HepG2 (cell line): ENCODE measurements around the gene STAT6. TPM values are rescaled to one million over a fixed set of nuclear protein-coding genes. Genes with fewer than 3 reads are reported as not detected.

Source experiments
- ATF4 ChIP-seq, 2 experiments: fragments of 450-650 bp in 1 of 2; sonication (generic) in 1 of 2; formaldehyde crosslinking; IDR thresholded peaks; 2 replicates each; pipeline versions ENCODE4 v1.5.0 to v1.8.0; 2020 to 2022; ENCODE audit warnings: mild to moderate bottlenecking in 1 of 2, missing genetic modification reagents in 1 of 2
- DMTF1 ChIP-seq: sonication (generic); formaldehyde crosslinking; IDR thresholded peaks from 2 replicates; pipeline ENCODE4 v1.4.0; 2020; ENCODE audit warnings: mild to moderate bottlenecking, missing genetic modification reagents
- E2F2 ChIP-seq: sonication (generic); formaldehyde crosslinking; IDR thresholded peaks from 2 replicates; pipeline ENCODE4 v1.4.0; 2020; ENCODE audit warnings: missing genetic modification reagents, borderline replicate concordance
- ETV5 ChIP-seq: IDR thresholded peaks from 2 replicates; pipeline ENCODE4 v1.6.1; 2018; ENCODE audit warnings: missing biosample characterization, missing genetic modification reagents, inconsistent platforms, borderline replicate concordance
- HES4 ChIP-seq: sonication (generic); formaldehyde crosslinking; IDR thresholded peaks from 2 replicates; pipeline ENCODE4 v1.9.0; 2021; ENCODE audit warnings: mild to moderate bottlenecking, missing genetic modification reagents, borderline replicate concordance
- NFATC3 ChIP-seq: sonication (generic); formaldehyde crosslinking; IDR thresholded peaks from 2 replicates; pipeline ENCODE4 v1.5.1; 2020; ENCODE audit warnings: mild to moderate bottlenecking, missing genetic modification reagents
- NR3C1 ChIP-seq: sonication (generic); formaldehyde crosslinking; IDR thresholded peaks from 2 replicates; pipeline ENCODE4 v1.4.0; 2020; ENCODE audit warnings: missing genetic modification reagents
- SNAPC5 ChIP-seq: sonication (generic); formaldehyde crosslinking; IDR thresholded peaks from 2 replicates; pipeline ENCODE4 v1.8.1; 2023; ENCODE audit warnings: mild to moderate bottlenecking, missing genetic modification reagents, borderline replicate concordance
- SRY ChIP-seq: sonication (generic); formaldehyde crosslinking; IDR thresholded peaks from 2 replicates; pipeline ENCODE4 v1.8.0; 2022; ENCODE audit warnings: mild to moderate bottlenecking, missing genetic modification reagents
- U2AF1 ChIP-seq: fragments of 200-400 bp; formaldehyde crosslinking; optimal IDR thresholded peaks from 2 replicates; pipeline ENCODE3; 2017; ENCODE audit warnings: mild to moderate bottlenecking, low read depth, low read length
- ZBTB42 ChIP-seq: sonication (generic); formaldehyde crosslinking; IDR thresholded peaks from 2 replicates; pipeline ENCODE4 v1.5.0; 2020; ENCODE audit warnings: mild to moderate bottlenecking, missing genetic modification reagents
- ZMAT3 ChIP-seq: sonication (generic); formaldehyde crosslinking; conservative IDR thresholded peaks from 2 replicates; pipeline ENCODE4 v1.7.0; 2021; ENCODE audit warnings: missing genetic modification reagents
- ZNF230 ChIP-seq: sonication (generic); formaldehyde crosslinking; IDR thresholded peaks from 2 replicates; pipeline ENCODE4 v1.4.0; 2020; ENCODE audit warnings: mild to moderate bottlenecking, missing genetic modification reagents
- ZNF484 ChIP-seq: sonication (generic); formaldehyde crosslinking; IDR thresholded peaks from 2 replicates; pipeline ENCODE4 v1.5.1; 2020; ENCODE audit warnings: mild to moderate bottlenecking, low read depth, missing genetic modification reagents, borderline replicate concordance
- ZNF580 ChIP-seq: IDR thresholded peaks from 2 replicates; pipeline ENCODE4 v1.6.1; 2016; ENCODE audit warnings: low read depth, borderline replicate concordance
- ZNF609 ChIP-seq: sonication (generic); formaldehyde crosslinking; IDR thresholded peaks from 2 replicates; pipeline ENCODE4 v1.4.0; 2020; ENCODE audit warnings: mild to moderate bottlenecking, missing genetic modification reagents, borderline replicate concordance
- polyA plus RNA-seq, 8 experiments: library from polyadenylated mRNA; depleted of rRNA in 3 of 8; stranded (reverse) in 7 of 8; unstranded in 1 of 8; fragments of >200 nt; fragmentation: Illumina TruSeq in 4 of 8; extraction: Trizol in 4 of 8; gene quantifications; 2 replicates each; pipeline versions ENCODE4 v1.2.1 to v1.2.3, GENCODE V29; 2011 to 2016; ENCODE audit warnings: low read depth in 4 of 8, missing spikeins in 1 of 8, mixed read lengths in 1 of 8; ENCODE audit not compliant: insufficient read depth in 1 of 8
- total RNA-seq, 5 experiments: library from RNA; depleted of rRNA; stranded (reverse); fragments of >200 nt; fragmentation: Illumina TruSeq; extraction: Trizol; gene quantifications; 2 replicates each; pipeline ENCODE4 v1.2.3, GENCODE V29; 2016; ENCODE audit warnings: low read depth in 1 of 5

Gene STAT6
- total and polyA plus RNA-seq, 2 of the 13 experiments (the other 11 are each of a cell fraction or from before 2014, with no cell fraction given) = 28.0 to 62.2 TPM

- 0 out of 4 replicates have a peak, but pooled peaks of 1 of the 2 experiments have one; percentile 14 for TF ChIP-seq ATF4 (CRISPR knock-in tag; IDR thresholded peaks at IDR 0.05)
- TF ChIP-seq ZNF580 (CRISPR knock-in tag) = peak; percentile 16; the same call in 1 of the 2 replicates
- no peak for TF ChIP-seq ZBTB42 (CRISPR knock-in tag)
- TF ChIP-seq SRY = 0 out of 2 replicates have a peak, but pooled peaks have one; percentile 50
- no peak for TF ChIP-seq DMTF1 (CRISPR knock-in tag)
- TF ChIP-seq SNAPC5 (CRISPR knock-in tag) = no peak
- TF ChIP-seq E2F2 (CRISPR knock-in tag) = no peak
- no peak for TF ChIP-seq NFATC3 (CRISPR knock-in tag)
- TF ChIP-seq NR3C1 (CRISPR knock-in tag) = no peak
- TF ChIP-seq U2AF1 = no peak
- TF ChIP-seq ZNF484 (CRISPR knock-in tag) = no peak
- no peak for TF ChIP-seq ETV5 (CRISPR knock-in tag)
- no peak for TF ChIP-seq ZNF609 (CRISPR knock-in tag)
- 0 out of 2 replicates have a peak, but pooled peaks have one; percentile 10 for TF ChIP-seq ZNF230 (CRISPR knock-in tag)
- peak; percentile 49; the same call in 1 of the 2 replicates for TF ChIP-seq ZMAT3 (CRISPR knock-in tag)
- TF ChIP-seq HES4 = no peak
Observed at GRCh38 chr12:57127726-57128518, 16.8 kb upstream of the STAT6 start, which contains the start of gene LRP1 (continued).
